ENCODE results near the gene CATSPERE. TPM values are rescaled to one million over a fixed set of nuclear protein-coding genes. Genes with fewer than 3 reads are reported as not detected.

Gene CATSPERE
- total RNA-seq, 1 donor from 2014 or later = 1.1 TPM

GRCh38 chr1:244502630-244503029 lies 41.6 kb downstream of the CATSPERE start:
- FAIRE-seq = no peak
- TF ChIP-seq EZH2 (IDR thresholded peaks at IDR 0.05; ENCODE audit: insufficient read depth, low read length) (no peak), CTCF (IDR thresholded peaks at IDR 0.05; ENCODE audit: insufficient read depth, low read depth, low read length) (no peak)
- peaks cover 7% of the 10 kb centered on the region for H3K36me3 Mint-ChIP-seq (ENCODE audit: low read depth, unreplicated experiment)

GRCh38 chr1:244513493-244513892 lies 52.4 kb downstream of the CATSPERE start:
- H3K36me3 Mint-ChIP-seq (ENCODE audit: low read depth, unreplicated experiment) = peaks cover 5% of the 10 kb centered on the region
- no peak for FAIRE-seq

More at GRCh38 chr1:244502630-244503029, 41.6 kb downstream of the CATSPERE start:
- DNase-seq (ENCODE audit: low read depth) = no peak
- Histone ChIP-seq H3K4me1 (ENCODE audit: insufficient read depth, low read length) (no peaks in the 10 kb centered on the region), H3K4me2 (ENCODE audit: low read length) (no peak overlapping the region), H2AFZ (ENCODE audit: low read depth, low read length) (no peak overlapping the region), H3K4me3 (ENCODE audit: insufficient read depth, low read depth, low read length) (no peak overlapping the region), H4K20me1 (ENCODE audit: insufficient read depth, low read length) (no peaks in the 10 kb centered on the region), H3K9me3 (ENCODE audit: insufficient read depth, low read depth, low read length) (no peaks in the 10 kb centered on the region), H3K79me2 (ENCODE audit: insufficient read depth, low read length) (no peaks in the 10 kb centered on the region), H3K9ac (ENCODE audit: low read length) (no peak overlapping the region), H3K27ac (ENCODE audit: low read depth, low read length) (no peak overlapping the region), H3K27me3 (ENCODE audit: insufficient read depth, low read length) (no peaks in the 10 kb centered on the region), H3K36me3 (ENCODE audit: insufficient read depth, low read length) (no peaks in the 10 kb centered on the region)
- Mint-ChIP-seq H3K4me3 (ENCODE audit: unreplicated experiment) (no peak overlapping the region), H3K27ac (ENCODE audit: unreplicated experiment) (no peak overlapping the region), H3K9me3 (ENCODE audit: unreplicated experiment) (peaks cover 7% of the 10 kb centered on the region), H3K27me3 (ENCODE audit: low read depth, unreplicated experiment) (no peaks in the 10 kb centered on the region), H3K4me1 (ENCODE audit: low read depth, unreplicated experiment) (peaks cover 3% of the 10 kb centered on the region)

More at GRCh38 chr1:244513493-244513892, 52.4 kb downstream of the CATSPERE start:
- no peak overlapping the region for H3K4me3 ChIP-seq (ENCODE audit: insufficient read depth, low read depth, low read length)
- Mint-ChIP-seq H3K27ac (ENCODE audit: unreplicated experiment) (no peak overlapping the region), H3K9me3 (ENCODE audit: unreplicated experiment) (peaks cover 7% of the 10 kb centered on the region), H3K4me1 (ENCODE audit: low read depth, unreplicated experiment) (no peaks in the 10 kb centered on the region), H3K4me3 (ENCODE audit: unreplicated experiment) (no peak overlapping the region), H3K27me3 (ENCODE audit: low read depth, unreplicated experiment) (no peaks in the 10 kb centered on the region)
- H3K36me3 ChIP-seq (ENCODE audit: insufficient read depth, low read length) = no peaks in the 10 kb centered on the region
- H3K79me2 ChIP-seq (ENCODE audit: insufficient read depth, low read length) = no peaks in the 10 kb centered on the region
- no peak overlapping the region for H3K27ac ChIP-seq (ENCODE audit: low read depth, low read length)
- no peak overlapping the region for H3K9ac ChIP-seq (ENCODE audit: low read length)
- DNase-seq (ENCODE audit: low read depth) = no peak
- H3K4me1 ChIP-seq (ENCODE audit: insufficient read depth, low read length) = no peaks in the 10 kb centered on the region
- TF ChIP-seq EZH2 (IDR thresholded peaks at IDR 0.05; ENCODE audit: insufficient read depth, low read length) (no peak), CTCF (IDR thresholded peaks at IDR 0.05; ENCODE audit: insufficient read depth, low read depth, low read length) (no peak)
- no peak overlapping the region for H2AFZ ChIP-seq (ENCODE audit: low read depth, low read length)
- H3K9me3 ChIP-seq (ENCODE audit: insufficient read depth, low read depth, low read length) = no peaks in the 10 kb centered on the region
- no peaks in the 10 kb centered on the region for H4K20me1 ChIP-seq (ENCODE audit: insufficient read depth, low read length)
- no peak overlapping the region for H3K4me2 ChIP-seq (ENCODE audit: low read length)
- H3K27me3 ChIP-seq (ENCODE audit: insufficient read depth, low read length) = no peaks in the 10 kb centered on the region
